Suppressor macrophage treated with lipopolysaccharide for 1 hour (primary cell): ENCODE data around the gene CADM2.
A peak's percentile ranks its signal among the peaks of the same experiment; 100 is the strongest.

Source experiments
- DNase-seq, 3 donors: peaks; one replicate each; pipeline ENCODE4 v3.0.0-alpha.2; 2020 to 2022

Gene CADM2

GRCh38 chr3:85342915-85343314, 384.1 kb downstream of the CADM2 start:
- peak; percentile 11 to 26 (median 16) for DNase-seq

GRCh38 chr3:85355572-85355971, 396.8 kb downstream of the CADM2 start:
- no peak for DNase-seq

DNA sequence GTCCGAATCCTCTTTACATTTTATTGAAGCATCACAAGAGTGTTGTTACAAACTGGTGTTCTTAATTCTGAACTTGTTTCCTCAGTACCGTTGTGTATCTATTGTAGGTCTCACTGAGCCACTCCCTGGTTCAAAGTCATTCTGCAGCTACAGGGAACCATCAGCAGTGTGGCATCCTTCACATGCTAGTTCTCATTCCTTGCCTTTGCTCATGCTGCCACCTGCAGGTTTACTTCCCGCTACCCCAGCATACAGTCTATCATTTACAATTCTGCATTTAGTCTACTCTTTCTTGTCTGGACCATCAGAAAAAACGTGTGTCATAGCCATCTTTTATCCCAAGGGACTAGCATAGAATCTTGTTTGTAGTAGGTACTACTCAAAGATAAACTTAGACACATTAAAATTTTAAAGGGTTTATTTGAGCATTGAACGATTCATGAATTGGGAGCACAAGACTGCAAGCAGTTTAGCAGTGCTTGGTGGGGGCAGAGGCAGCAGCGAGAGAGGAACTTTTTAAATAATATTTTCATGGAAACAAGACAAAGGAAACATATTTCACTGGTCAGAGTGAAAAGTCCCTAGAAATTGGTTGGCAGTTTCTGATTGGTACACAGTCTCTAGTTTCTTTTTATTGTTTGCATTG, 402.1 kb downstream of the CADM2 start:
- peak in 1 of 3 donors; percentile 5 for DNase-seq

- DNase-seq: no peak
Measured at GRCh38 chr3:85364296-85364909, 405.6 kb downstream of the CADM2 start.

DNA sequence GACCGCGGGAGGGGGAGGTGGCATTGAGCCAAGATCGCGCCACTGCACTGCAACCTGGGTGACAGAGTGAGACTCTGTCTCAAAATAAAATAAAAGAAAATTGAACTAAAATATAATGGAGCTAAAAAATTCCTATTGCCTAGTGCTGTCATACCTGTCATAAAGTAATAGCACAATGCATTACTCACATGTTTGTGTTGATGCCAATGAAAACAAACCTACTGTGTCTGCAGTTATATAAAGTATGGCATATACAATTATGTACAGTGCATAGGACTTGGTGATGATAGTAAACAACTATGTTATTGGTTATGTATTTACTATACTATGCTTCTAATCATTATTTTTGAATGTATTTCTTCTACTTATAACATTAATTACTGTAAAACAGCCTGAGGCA, 411.6 kb downstream of the CADM2 start:
- DNase-seq: no peak

GRCh38 chr3:85376131-85376530, 417.3 kb downstream of the CADM2 start:
- DNase-seq: no peak

DNA sequence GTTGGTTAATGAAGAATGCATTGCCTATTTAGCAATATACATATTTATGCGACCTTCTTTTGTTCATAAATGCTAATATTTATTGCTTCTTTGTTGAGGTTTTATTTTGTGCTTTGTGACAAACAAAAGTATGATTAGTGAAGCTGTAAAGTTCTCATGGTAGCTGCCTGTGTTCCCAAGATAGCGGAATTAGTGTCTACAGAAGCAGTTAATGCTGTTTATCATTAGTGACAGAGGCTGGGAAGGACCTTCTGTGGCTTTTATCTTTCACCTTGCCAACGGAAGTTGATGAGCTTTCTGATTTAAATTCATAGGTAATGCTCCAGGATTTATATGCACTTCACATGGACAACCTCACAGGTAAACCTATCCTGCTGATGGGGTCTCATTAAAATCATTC, 418.3 kb downstream of the CADM2 start:
- no peak for DNase-seq

GRCh38 chr3:85384372-85384771, 425.6 kb downstream of the CADM2 start:
- DNase-seq: no peak

GRCh38 chr3:85387913-85388505, 429.2 kb downstream of the CADM2 start:
- DNase-seq: no peak

DNA sequence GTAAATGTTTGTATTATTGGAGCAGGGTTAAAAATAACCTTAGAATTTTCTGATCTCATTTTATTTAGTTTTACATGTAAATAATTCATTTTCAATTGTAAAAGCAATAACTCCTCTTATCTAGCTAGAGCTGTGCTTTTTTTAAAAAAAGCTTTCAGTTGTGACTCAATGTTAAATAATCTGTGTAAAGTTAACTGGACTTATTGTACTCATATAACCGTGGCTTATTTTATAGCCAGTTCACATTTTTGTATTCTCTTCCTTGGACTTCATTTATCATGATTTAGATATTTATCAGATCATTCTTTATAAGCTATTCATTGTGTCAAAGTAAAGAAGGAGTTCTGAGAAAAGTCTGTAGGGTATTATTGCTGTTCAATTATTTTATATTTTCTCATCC, 435.6 kb downstream of the CADM2 start:
- DNase-seq: no peak

DNA sequence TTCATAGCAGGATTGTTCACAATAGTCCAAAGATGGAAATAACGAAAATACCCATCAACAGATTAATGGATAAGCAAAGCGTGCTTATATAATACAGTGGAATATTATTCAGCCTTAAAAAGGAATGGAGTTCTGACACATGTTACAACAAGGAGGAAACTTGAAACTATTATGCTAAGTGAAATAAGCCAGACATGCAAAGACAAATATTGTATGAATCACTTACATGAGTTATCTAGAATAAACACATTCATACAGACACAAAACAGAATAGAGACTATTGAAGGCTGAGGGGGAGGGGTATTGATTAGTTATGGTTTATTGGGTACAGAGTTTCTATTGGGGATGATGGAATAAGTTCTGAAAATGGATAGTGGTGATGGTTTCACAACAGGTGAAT, 438.6 kb downstream of the CADM2 start:
- DNase-seq: no peak

- DNase-seq: no peak
Measured at GRCh38 chr3:85426121-85426520, 467.3 kb downstream of the CADM2 start.

GRCh38 chr3:85427467-85427866, 468.7 kb downstream of the CADM2 start:
- DNase-seq: no peak

GRCh38 chr3:85432081-85432480, 473.3 kb downstream of the CADM2 start:
- no peak for DNase-seq

- DNase-seq: no peak
Measured at GRCh38 chr3:85433319-85433718, 474.5 kb downstream of the CADM2 start.

DNA sequence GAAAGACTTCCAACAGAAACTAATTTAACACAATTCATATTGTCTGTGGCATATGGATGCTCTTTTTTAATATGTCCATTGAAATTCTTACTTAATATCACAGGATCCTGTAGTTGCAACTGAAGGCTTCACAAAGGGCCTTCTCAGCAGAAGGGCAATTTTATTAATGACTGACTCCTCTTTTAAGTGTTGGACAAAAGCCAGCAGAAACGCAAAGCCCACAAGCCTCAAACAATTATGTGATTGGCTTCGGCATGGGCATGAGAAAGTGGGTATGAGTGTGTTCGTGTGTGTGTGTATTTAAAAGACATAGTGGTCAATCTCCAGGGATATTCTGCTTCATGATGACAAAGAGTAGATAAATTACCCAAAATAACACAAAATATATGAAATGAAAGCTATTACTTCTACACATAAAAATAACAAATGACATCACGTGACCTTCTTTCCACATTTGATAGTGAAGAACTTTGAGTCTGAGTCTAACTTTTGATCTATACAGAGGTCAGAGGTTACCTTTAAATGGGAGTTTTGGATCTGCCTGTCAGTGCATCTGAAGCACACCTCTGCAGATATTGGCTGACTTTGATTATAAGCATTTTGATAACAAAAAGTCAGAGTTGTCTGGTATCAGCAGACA, 496.9 kb downstream of the CADM2 start:
- DNase-seq: no peak

- DNase-seq: no peak
Measured at GRCh38 chr3:85474241-85474640, 515.5 kb downstream of the CADM2 start.

GRCh38 chr3:85475346-85475745, 516.6 kb downstream of the CADM2 start:
- no peak for DNase-seq

- no peak for DNase-seq
Measured at GRCh38 chr3:85476891-85477495, 518.2 kb downstream of the CADM2 start.

DNA sequence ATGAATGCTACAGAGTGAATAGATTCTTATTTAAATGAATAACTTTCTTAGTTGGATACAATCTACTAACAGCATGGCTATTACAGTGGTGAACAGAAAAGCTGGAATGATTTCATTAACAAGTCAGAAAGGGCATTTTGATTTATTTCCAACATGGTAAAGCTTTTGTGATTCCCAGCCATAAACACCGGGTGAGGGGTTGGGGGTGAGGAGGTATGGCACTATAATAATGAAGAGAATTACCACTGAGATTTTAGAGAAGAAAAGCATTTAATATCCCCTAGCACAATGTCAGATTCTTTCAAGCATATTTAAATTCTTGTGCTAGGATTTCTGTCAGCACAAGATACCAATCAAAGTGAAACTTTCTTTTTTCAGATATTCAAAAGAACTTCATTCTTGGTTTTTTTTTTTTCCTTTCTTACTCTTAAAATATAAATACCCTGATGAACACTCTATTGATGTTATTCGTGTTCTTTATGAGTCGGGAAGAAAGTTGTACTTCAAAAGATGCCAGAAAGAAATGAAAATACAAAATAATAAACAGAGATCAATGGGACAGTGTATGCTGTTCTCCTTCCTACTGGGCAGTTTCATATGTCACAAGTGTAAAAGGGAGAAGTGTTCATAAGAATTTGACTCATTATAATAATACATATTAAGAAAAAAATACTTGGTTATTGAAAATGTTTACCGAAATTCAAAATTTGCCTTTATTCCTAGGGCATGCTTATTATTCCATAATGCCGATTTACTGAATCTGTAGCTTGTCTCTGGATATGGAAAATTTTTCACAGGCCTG, 522.8 kb downstream of the CADM2 start:
- no peak for DNase-seq

DNA sequence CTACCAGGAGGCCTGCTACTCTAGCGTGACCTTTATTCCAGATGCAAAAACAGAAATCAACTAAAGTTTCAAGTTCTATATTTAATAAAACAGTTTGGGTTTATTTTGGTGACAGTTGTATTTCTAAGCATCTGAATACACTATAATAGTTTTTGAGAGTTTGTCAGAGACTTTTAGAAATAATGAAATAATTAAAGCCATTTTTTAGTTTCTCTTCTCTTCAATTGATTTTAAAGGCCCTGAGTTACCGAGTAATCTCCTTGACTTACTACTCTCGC, 523.4 kb downstream of the CADM2 start:
- DNase-seq: no peak

DNA sequence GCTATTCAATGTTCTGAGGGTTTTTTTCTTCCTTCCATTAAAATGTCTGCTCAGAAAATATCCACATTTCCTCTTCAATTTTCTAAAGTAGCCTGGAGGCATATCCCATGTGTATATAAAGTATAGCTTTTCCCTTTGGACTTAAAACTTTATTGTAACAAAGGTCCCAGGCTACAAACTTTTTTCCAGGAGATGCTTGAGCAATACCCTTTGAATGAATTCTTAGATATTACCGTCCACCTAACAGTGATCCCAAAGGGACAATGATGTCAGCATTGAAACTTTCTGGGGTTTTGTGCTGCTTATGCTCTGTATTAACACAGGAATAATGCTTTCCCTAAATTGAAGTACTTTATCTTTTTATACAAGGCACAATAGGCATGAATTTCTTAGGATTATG, 525.2 kb downstream of the CADM2 start:
- no peak for DNase-seq

DNA sequence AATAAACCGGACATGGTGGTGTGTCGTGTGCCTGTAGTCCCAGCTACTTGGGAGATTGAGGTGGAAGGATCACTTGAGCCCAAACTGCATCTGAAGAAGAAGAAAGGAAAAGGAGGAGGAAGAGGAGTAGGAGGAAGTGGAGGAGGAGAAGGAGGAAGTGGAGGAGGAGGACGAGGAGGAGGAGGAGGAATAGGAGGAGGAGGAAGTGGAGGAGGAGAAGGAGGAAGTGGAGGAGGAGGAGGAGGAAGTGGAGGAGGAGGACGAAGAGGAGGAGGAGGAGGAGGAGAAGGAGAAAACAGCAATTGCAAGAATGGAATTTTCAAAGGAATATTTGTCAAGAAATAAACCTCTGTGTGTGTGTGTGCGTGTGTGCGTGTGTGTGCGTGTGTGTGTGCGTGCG, 528.6 kb downstream of the CADM2 start:
- DNase-seq: no peak
